HG03108 (cell line): ENCODE measurements around the gene SHTN1.

Experiments used
- ATAC-seq: cut with Tn5 transposase; IDR thresholded peaks from one replicate; pipeline ENCODE4 v1.9.1; 2021; ENCODE audit warnings: moderate library complexity; ENCODE audit not compliant: unreplicated experiment

Gene SHTN1

DNA sequence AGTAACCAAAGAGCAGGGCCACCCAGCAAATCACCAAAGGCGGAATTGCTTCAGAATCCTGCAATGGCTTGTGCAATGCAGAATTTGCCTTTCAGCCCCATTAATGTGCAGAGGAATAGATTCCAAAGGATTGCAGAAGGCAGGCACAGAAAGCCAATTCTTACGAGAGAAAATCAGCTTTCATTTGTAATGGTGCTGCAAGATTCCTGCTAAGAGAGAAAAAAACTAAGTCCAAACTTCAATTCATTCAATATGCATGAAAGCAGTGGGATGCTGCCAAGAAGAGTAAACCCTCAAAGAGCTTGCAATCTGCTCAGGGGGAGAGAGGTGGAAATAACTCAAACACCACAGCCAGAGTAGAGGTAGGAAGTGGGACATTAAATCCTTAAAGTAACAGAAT is 85.3 kb downstream of the SHTN1 start:
- ATAC-seq: no peak

GRCh38 chr10:116919164-116919563 is 85.8 kb downstream of the SHTN1 start:
- ATAC-seq: no peak

DNA sequence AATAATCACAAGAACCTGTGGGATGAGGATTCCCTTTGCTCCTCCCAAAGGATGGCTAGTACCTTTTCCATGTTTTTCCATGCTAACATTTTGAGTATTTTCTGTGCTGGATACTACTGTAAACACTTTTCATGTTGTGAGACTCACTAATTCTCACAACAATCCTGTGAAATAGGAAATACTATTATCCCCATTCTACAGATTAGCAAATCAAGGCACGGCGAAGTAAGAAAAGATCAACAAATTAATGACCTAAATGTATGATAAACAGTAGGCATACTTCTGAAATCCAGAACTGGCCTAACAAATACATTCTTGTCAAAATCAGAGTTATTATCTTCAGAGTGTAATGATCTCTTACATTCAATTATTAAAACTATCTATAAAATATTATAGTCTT is 86.4 kb downstream of the SHTN1 start:
- no peak for ATAC-seq

GRCh38 chr10:116917481-116917880 is 87.5 kb downstream of the SHTN1 start:
- ATAC-seq: no peak

DNA sequence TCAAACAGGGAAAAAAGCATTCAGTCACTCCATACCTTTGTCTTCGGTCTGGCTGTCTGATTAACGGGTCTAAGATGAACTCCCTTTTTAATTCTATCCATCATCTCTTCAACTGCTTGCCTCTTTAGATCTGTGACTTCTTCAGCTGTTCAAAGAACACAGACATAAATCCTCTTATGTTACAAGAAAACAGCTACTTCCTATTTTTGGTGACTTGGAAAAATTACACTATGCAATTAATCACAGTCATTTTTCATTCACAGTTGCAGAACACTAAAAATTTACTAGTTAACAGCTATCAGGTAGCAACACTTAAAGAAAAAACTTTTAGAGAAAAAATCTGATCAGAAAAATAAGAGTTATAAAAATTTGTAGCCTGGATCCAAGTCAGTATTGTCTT is 89.6 kb downstream of the SHTN1 start:
- no peak for ATAC-seq

- ATAC-seq: no peak
Measured at GRCh38 chr10:116913695-116914094, 91.3 kb downstream of the SHTN1 start.

DNA sequence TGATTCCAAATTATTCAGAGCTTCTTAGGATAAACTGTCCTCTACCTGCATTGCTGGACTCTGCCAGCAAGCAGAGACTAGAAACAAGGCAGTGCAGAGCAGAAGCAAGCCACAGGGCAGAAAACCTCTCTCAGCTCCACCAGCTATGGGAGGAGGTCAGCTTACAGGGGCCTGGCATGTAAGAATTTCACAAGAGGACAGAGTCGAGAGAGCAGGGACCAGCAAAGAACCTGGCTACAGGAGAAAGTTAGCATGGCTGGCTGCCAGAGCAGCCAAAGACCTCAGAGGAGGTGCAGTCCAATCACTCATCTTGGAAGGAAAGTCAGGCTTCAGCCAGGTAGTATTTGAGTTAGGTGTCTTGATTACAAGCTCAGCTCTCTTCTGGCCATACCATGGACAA is 92.8 kb downstream of the SHTN1 start:
- ATAC-seq: no peak

DNA sequence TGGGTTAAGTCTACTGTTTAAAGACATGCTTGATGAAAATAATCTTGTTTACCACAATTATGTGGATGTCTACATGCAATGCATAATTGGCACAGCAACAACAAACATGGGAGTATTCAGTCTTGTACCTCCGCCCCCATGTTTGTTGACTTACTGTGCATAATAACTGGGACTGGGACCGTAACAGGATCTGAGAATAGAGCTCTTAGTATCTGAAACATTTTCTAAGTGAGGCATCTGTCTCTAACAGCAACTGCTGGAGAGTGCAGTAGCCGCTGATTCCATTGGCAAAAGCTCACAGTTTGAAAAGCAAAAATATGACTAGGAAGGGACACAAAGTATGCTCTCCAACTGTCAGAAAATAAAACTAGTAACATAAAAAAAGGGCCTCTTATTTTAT is 94.1 kb downstream of the SHTN1 start:
- no peak for ATAC-seq

GRCh38 chr10:116909307-116909706 is 95.7 kb downstream of the SHTN1 start:
- no peak for ATAC-seq

GRCh38 chr10:116907245-116907987 is 97.6 kb downstream of the SHTN1 start:
- no peak for ATAC-seq

GRCh38 chr10:116905845-116906210 is 99.2 kb downstream of the SHTN1 start:
- ATAC-seq: no peak

DNA sequence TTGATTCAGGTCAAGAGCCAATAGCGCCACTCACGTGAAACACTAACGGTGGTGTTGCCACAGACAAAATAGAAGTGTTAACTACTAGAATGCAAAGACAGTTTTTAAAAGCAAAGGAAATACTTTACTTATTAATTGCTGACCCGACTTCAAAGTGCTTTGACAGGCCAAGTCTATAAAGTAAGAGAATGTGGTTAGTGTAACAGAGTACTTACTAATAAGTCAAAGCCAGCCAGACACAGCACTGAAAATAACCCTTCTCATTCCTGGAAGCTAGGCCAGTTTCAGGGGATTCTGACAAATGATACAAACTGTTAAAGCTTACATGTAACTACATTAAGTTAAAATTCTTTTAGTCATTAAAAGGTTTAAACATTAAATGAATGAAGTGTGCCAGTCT is 105.4 kb downstream of the SHTN1 start:
- no peak for ATAC-seq

- no peak for ATAC-seq
Measured at GRCh38 chr10:116893686-116894037, 111.3 kb downstream of the SHTN1 start.

DNA sequence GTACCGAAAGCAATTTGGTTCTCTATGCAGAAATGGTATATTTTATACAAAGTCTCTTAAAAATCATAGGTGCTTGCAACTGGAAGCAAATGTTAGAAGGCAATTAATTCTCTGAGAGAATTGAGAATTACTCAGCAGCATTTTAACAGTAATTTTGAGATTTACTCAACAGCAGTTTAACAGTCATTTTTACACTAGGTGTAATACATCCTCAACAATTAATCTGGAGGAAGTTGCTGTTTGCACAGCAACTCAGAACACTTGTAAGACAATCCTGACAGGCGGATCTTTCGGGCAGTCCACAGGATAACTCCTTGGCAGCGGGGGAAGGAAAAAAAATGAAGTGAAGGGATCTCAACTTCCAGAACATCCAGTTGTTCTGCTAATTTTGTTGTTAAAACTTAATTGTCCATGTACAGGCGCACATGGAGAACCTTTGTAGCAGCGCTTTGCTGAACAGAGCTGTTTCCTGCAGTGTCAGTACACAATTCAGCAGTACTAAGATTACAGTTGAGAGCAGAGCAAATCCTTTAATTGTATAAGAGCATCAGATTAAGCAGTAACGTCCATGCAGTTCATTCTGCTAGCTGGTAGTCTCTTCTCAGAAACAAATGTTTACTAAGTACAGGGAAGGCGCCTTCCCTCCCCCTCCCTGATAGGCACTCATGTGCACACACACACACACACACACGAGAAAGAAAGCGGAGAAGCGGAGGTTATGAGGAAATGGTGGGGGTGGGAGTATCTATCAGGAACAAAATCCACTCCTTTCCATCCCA is 111.9 kb downstream of the SHTN1 start:
- no peak for ATAC-seq

GRCh38 chr10:116891208-116891607 is 113.8 kb downstream of the SHTN1 start:
- ATAC-seq: no peak

- ATAC-seq: no peak
Measured at GRCh38 chr10:116889066-116889465, 115.9 kb downstream of the SHTN1 start.

- no peak for ATAC-seq
Measured at GRCh38 chr10:116888380-116889055, 116.5 kb downstream of the SHTN1 start.

- no peak for ATAC-seq
Measured at GRCh38 chr10:116886772-116887171, 118.2 kb downstream of the SHTN1 start.

GRCh38 chr10:116882639-116883038 is 122.3 kb downstream of the SHTN1 start:
- no peak for ATAC-seq

DNA sequence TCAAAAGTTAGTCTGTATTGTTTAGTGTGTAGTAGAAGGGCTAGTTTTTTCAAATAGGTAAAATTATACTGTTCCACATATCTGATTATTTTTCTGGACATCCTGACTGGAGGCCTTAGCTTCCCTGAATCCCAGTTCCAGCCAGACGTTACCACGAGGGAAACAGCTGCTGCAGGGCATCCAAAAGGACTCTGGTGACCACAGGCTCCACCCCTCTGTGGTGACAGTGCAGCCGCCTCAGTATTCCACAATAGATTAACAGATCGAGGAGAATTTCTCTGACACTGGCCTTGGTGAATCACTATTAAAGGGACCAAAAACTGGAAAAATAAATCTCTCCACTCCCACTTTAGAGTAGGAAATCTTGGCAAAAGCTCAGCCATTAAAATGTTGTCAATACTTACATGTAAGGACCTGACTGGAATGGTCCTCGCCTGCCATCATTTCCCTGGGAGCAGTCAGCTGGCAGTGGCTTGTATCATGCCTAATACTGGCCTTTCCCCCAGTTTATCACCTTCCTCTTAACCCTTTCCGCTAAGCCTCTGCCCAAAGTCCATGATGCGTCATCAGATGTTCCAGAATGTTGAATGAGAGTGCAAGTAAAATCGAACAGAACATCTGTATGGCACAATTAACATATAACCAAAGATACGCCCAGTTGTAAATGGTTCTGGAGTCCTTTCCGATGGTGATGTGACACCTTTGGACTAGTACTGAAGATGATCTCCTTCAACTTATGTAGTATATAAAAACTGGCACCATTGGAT is 124.1 kb downstream of the SHTN1 start:
- ATAC-seq: no peak

GRCh38 chr10:116879817-116880216 is 125.2 kb downstream of the SHTN1 start:
- ATAC-seq: no peak
